ENCODE data around the gene GOLGA6D.
A peak's percentile ranks its signal among the peaks of the same experiment; 100 is the strongest.
"Not testable (repeated sequence)": the region's sequence is repeated elsewhere in the genome, so short reads cannot be mapped to it uniquely, and the experiment has no call there.

The GOLGA6D gene

GRCh38 chr15:75284152-75284551 lies 1.5 kb downstream of the GOLGA6D start:
- DNase-seq (ENCODE audit: low read depth in 2 of 2): not testable (repeated sequence)

- not testable (repeated sequence) for DNase-seq (ENCODE audit: low read depth in 2 of 2)
Measured at GRCh38 chr15:75293660-75294059, 11.0 kb downstream of the GOLGA6D start.

- not testable (repeated sequence) for DNase-seq (ENCODE audit: low read depth in 2 of 2)
Measured at GRCh38 chr15:75298541-75299310, 16.1 kb downstream of the GOLGA6D start.

- DNase-seq (ENCODE audit: low read depth in 2 of 2): peak; percentile 49 to 56
Measured at GRCh38 chr15:75299311-75299688, 16.7 kb downstream of the GOLGA6D start.

- DNase-seq (ENCODE audit: low read depth in 2 of 2): not testable (repeated sequence)
Measured at GRCh38 chr15:75300026-75300425, 17.4 kb downstream of the GOLGA6D start.

GRCh38 chr15:75302318-75302717 lies 19.7 kb downstream of the GOLGA6D start:
- no peak for DNase-seq (ENCODE audit: low read depth in 2 of 2)

- DNase-seq (ENCODE audit: low read depth in 2 of 2): not testable (repeated sequence)
Measured at GRCh38 chr15:75302753-75303152, 20.1 kb downstream of the GOLGA6D start.

- DNase-seq (ENCODE audit: low read depth in 2 of 2): no peak
Measured at GRCh38 chr15:75306188-75306587, 23.6 kb downstream of the GOLGA6D start.

- DNase-seq (ENCODE audit: low read depth in 2 of 2): peak; percentile 11 to 17
Measured at GRCh38 chr15:75307778-75308390, 25.2 kb downstream of the GOLGA6D start.

GRCh38 chr15:75309711-75310110 lies 27.1 kb downstream of the GOLGA6D start:
- no peak for DNase-seq (ENCODE audit: low read depth in 2 of 2)

GRCh38 chr15:75312548-75312947 lies 29.9 kb downstream of the GOLGA6D start:
- not testable (repeated sequence) for DNase-seq (ENCODE audit: low read depth in 2 of 2)

GRCh38 chr15:75313116-75313845 lies 30.6 kb downstream of the GOLGA6D start:
- DNase-seq (ENCODE audit: low read depth in 2 of 2): no peak

- DNase-seq (ENCODE audit: low read depth in 2 of 2): no peak
Measured at GRCh38 chr15:75314552-75315290, 32.1 kb downstream of the GOLGA6D start.

GRCh38 chr15:75319231-75319897 lies 36.7 kb downstream of the GOLGA6D start:
- not testable (repeated sequence) for DNase-seq (ENCODE audit: low read depth in 2 of 2)

- DNase-seq (ENCODE audit: low read depth in 2 of 2): no peak
Measured at GRCh38 chr15:75321711-75322110, 39.1 kb downstream of the GOLGA6D start.

- no peak for DNase-seq (ENCODE audit: low read depth in 2 of 2)
Measured at GRCh38 chr15:75325922-75326321, 43.3 kb downstream of the GOLGA6D start.

- DNase-seq (ENCODE audit: low read depth in 2 of 2): no peak
Measured at GRCh38 chr15:75327005-75327404, 44.4 kb downstream of the GOLGA6D start.

GRCh38 chr15:75327491-75327890 lies 44.9 kb downstream of the GOLGA6D start:
- DNase-seq (ENCODE audit: low read depth in 2 of 2): no peak

GRCh38 chr15:75328493-75329314 lies 46.1 kb downstream of the GOLGA6D start:
- no peak for DNase-seq (ENCODE audit: low read depth in 2 of 2)

GRCh38 chr15:75329571-75329970 lies 46.9 kb downstream of the GOLGA6D start:
- DNase-seq (ENCODE audit: low read depth in 2 of 2): no peak
